Cardiac septum (tissue), 1 donor: ENCODE results near the gene DLGAP4. TPM values are rescaled to one million over a fixed set of nuclear protein-coding genes. Genes with fewer than 3 reads are reported as not detected.

Experiments used
- DNase-seq: peaks from one replicate; pipeline ENCODE4 v3.0.0-alpha.2; 2020; ENCODE audit warnings: low spot score
- intact Hi-C: fragments of 100-400 bp; cut with DNase I; formaldehyde crosslinking; loops from one replicate; pipeline ENCODE4 v1.14.0; 2022
- total RNA-seq: library from RNA; stranded (reverse); fragmentation: NEBNext Ultra II Directional; extraction: Animal tissue kit (Norgen Biotek cat#: 25700); gene quantifications from one replicate; pipeline ENCODE4 v1.2.1, GENCODE V29; 2021
- donor health status: DM: no; HTN: no; CAD: no.

Gene DLGAP4
- total RNA-seq, 1 donor from 2014 or later, result 95.2 TPM

- no peak for DNase-seq
- intact Hi-C loops, result no loop called here
Observed at GRCh38 chr20:36341331-36342020, 35.3 kb downstream of the DLGAP4 start.

- DNase-seq, result no peak
- intact Hi-C loops, result no loop called here
Observed at GRCh38 chr20:36342331-36343120, 36.4 kb downstream of the DLGAP4 start.

GRCh38 chr20:36343641-36344040 lies 37.5 kb downstream of the DLGAP4 start:
- intact Hi-C loops, result no loop called here
- no peak for DNase-seq

GRCh38 chr20:36344517-36345132 lies 38.5 kb downstream of the DLGAP4 start:
- intact Hi-C loops, result no loop called here
- no peak for DNase-seq

GRCh38 chr20:36346256-36346655 lies 40.1 kb downstream of the DLGAP4 start:
- intact Hi-C loops, result no loop called here
- no peak for DNase-seq

GRCh38 chr20:36349384-36350170 lies 43.4 kb downstream of the DLGAP4 start:
- intact Hi-C loops, result no loop called here
- no peak for DNase-seq

- intact Hi-C loops, result no loop called here
- DNase-seq, result no peak
Observed at GRCh38 chr20:36350439-36350838, 44.3 kb downstream of the DLGAP4 start.

- intact Hi-C loops, result no loop called here
- DNase-seq, result no peak
Observed at GRCh38 chr20:36351937-36352336, 45.8 kb downstream of the DLGAP4 start.

- intact Hi-C loops, result no loop called here
- DNase-seq, result no peak
Observed at GRCh38 chr20:36352843-36353553, 46.9 kb downstream of the DLGAP4 start.

- intact Hi-C loops, result no loop called here
- DNase-seq, result no peak
Observed at GRCh38 chr20:36353740-36354139, 47.6 kb downstream of the DLGAP4 start.

- intact Hi-C loops, result no loop called here
- no peak for DNase-seq
Observed at GRCh38 chr20:36355469-36356171, 49.5 kb downstream of the DLGAP4 start.

GRCh38 chr20:36359668-36360406 lies 53.7 kb downstream of the DLGAP4 start:
- no peak for DNase-seq
- intact Hi-C loops, result no loop called here

- DNase-seq, result no peak
- intact Hi-C loops, result no loop called here
Observed at GRCh38 chr20:36360429-36360828, 54.3 kb downstream of the DLGAP4 start.

- no peak for DNase-seq
- intact Hi-C loops, result no loop called here
Observed at GRCh38 chr20:36361406-36361805, 55.3 kb downstream of the DLGAP4 start.

GRCh38 chr20:36362261-36362660 lies 56.1 kb downstream of the DLGAP4 start:
- DNase-seq, result no peak
- intact Hi-C loops, result no loop called here

GRCh38 chr20:36362978-36363713 lies 57.0 kb downstream of the DLGAP4 start:
- intact Hi-C loops, result no loop called here
- no peak for DNase-seq

- no peak for DNase-seq
- intact Hi-C loops, result no loop called here
Observed at GRCh38 chr20:36364506-36364905, 58.4 kb downstream of the DLGAP4 start.
